H9 (cell line): ENCODE measurements around the gene ZNF839. TPM values are rescaled to one million over a fixed set of nuclear protein-coding genes. Genes with fewer than 3 reads are reported as not detected.

ENCODE experiments used
- DNase-seq: peaks from one replicate; pipeline ENCODE4 v3.0.0-alpha.2; 2017
- H2AFZ ChIP-seq: one replicate; pipeline ENCODE4 v1.6.1; 2013; ENCODE audit warnings: mild to moderate bottlenecking, low read length, control low read depth, moderate library complexity
- H2AK5ac ChIP-seq: 2 replicates; pipeline ENCODE4 v1.6.1; 2013; ENCODE audit warnings: low read length, control low read depth, mixed read lengths; ENCODE audit not compliant: insufficient read length
- H2BK120ac ChIP-seq: one replicate; pipeline ENCODE4 v1.6.1; 2013; ENCODE audit warnings: low read depth, mild to moderate bottlenecking, low read length, control low read depth, inconsistent platforms; ENCODE audit not compliant: poor library complexity, severe bottlenecking
- H2BK12ac ChIP-seq: 2 replicates; pipeline ENCODE4 v1.6.1; 2013; ENCODE audit warnings: low read length, control low read depth, mixed read lengths, low read depth; ENCODE audit not compliant: insufficient read length
- H2BK15ac ChIP-seq: 2 replicates; pipeline ENCODE4 v1.6.1; 2013; ENCODE audit warnings: low read depth, low read length, control low read depth
- H2BK20ac ChIP-seq: one replicate; pipeline ENCODE4 v1.6.1; 2013; ENCODE audit warnings: low read depth, mild to moderate bottlenecking, low read length, control low read depth, inconsistent platforms; ENCODE audit not compliant: poor library complexity, severe bottlenecking
- H2BK5ac ChIP-seq: 2 replicates; pipeline ENCODE4 v1.6.1; 2013; ENCODE audit warnings: low read length, control low read depth, mixed read lengths; ENCODE audit not compliant: insufficient read length
- H3K14ac ChIP-seq: 2 replicates; pipeline ENCODE4 v1.6.1; 2013; ENCODE audit warnings: low read length, control low read depth; ENCODE audit not compliant: insufficient read depth
- H3K18ac ChIP-seq: 2 replicates; pipeline ENCODE4 v1.6.1; 2013; ENCODE audit warnings: low read depth, mild to moderate bottlenecking, mixed read lengths, low read length, control low read depth; ENCODE audit not compliant: insufficient read length
- H3K23ac ChIP-seq: 2 replicates; pipeline ENCODE4 v1.6.1; 2013; ENCODE audit warnings: low read length, control low read depth, mixed read lengths, low read depth; ENCODE audit not compliant: insufficient read length
- H3K23me2 ChIP-seq: 2 replicates; pipeline ENCODE4 v1.6.1; 2013; ENCODE audit warnings: low read depth, mild to moderate bottlenecking, mixed read lengths, low read length, control low read depth; ENCODE audit not compliant: insufficient read length, poor library complexity, severe bottlenecking
- H3K27ac ChIP-seq: 2 replicates; pipeline ENCODE4 v1.5.1; 2013; ENCODE audit warnings: low read length, control low read depth, mixed read lengths, low read depth; ENCODE audit not compliant: insufficient read length
- H3K27me3 ChIP-seq: 2 replicates; pipeline ENCODE4 v1.6.1; 2013; ENCODE audit warnings: low read length, control low read depth, inconsistent platforms; ENCODE audit not compliant: insufficient read depth
- H3K4ac ChIP-seq: 2 replicates; pipeline ENCODE4 v1.6.1; 2013; ENCODE audit warnings: low read depth, mild to moderate bottlenecking, control low read depth, inconsistent platforms, low read length, moderate library complexity
- H3K4me1 ChIP-seq: 2 replicates; pipeline ENCODE4 v1.6.1; 2013; ENCODE audit warnings: low read length, control low read depth, inconsistent platforms; ENCODE audit not compliant: insufficient read depth
- H3K4me2 ChIP-seq: 2 replicates; pipeline ENCODE4 v1.6.1; 2013; ENCODE audit warnings: low read length, control low read depth, mixed read lengths; ENCODE audit not compliant: insufficient read length, insufficient read depth
- H3K56ac ChIP-seq: 2 replicates; pipeline ENCODE4 v1.6.1; 2013; ENCODE audit warnings: low read depth, mild to moderate bottlenecking, mixed read lengths, low read length, control low read depth; ENCODE audit not compliant: insufficient read length
- H3K79me1 ChIP-seq: 2 replicates; pipeline ENCODE4 v1.6.1; 2013; ENCODE audit warnings: low read depth, mild to moderate bottlenecking, moderate library complexity, low read length, control low read depth, inconsistent platforms; ENCODE audit not compliant: insufficient read depth, poor library complexity, severe bottlenecking
- H3K79me2 ChIP-seq: 2 replicates; pipeline ENCODE4 v1.6.1; 2013; ENCODE audit warnings: low read length, control low read depth, inconsistent platforms; ENCODE audit not compliant: insufficient read depth
- H3K9ac ChIP-seq: 2 replicates; pipeline ENCODE4 v1.6.1; 2013; ENCODE audit warnings: low read length, control low read depth, mixed read lengths; ENCODE audit not compliant: insufficient read length; ENCODE audit errors: extremely low read depth
- H3K9me3 ChIP-seq: one replicate; pipeline ENCODE4 v1.6.1; 2013; ENCODE audit warnings: low read depth, low read length, inconsistent platforms; ENCODE audit not compliant: control insufficient read depth
- H3T11ph ChIP-seq: one replicate; pipeline ENCODE4 v1.6.1; 2013; ENCODE audit warnings: mild to moderate bottlenecking, low read length, control low read depth, inconsistent platforms
- H4K20me1 ChIP-seq: one replicate; pipeline ENCODE4 v1.6.1; 2013; ENCODE audit not compliant: control insufficient read depth, insufficient read length, insufficient read depth
- H4K5ac ChIP-seq: 2 replicates; pipeline ENCODE4 v1.6.1; 2013; ENCODE audit warnings: low read depth, mild to moderate bottlenecking, mixed read lengths, low read length, control low read depth; ENCODE audit not compliant: insufficient read length
- H4K8ac ChIP-seq: replicated peaks from 2 replicates; pipeline ENCODE4 v1.6.1; 2013; ENCODE audit warnings: low read length, control low read depth, mixed read lengths, low read depth; ENCODE audit not compliant: insufficient read length
- H4K91ac ChIP-seq: 2 replicates; pipeline ENCODE4 v1.6.1; 2013; ENCODE audit warnings: low read depth, mild to moderate bottlenecking, moderate library complexity, mixed read lengths, low read length, control low read depth; ENCODE audit not compliant: insufficient read length
- H3K27ac Mint-ChIP-seq, 3 experiments: 2 replicates in 2 of 3; 3 replicates in 1 of 3; pipeline ENCODE4 v1.8.0; 2020 to 2021; ENCODE audit warnings: mixed read lengths in 3 of 3, mild to moderate bottlenecking in 1 of 3, moderate library complexity in 1 of 3
- H3K27me3 Mint-ChIP-seq: 2 replicates; pipeline ENCODE4 v1.8.0; 2021; ENCODE audit warnings: low read depth, mild to moderate bottlenecking, moderate library complexity, mixed read lengths
- H3K36me3 Mint-ChIP-seq, 3 experiments: 2 replicates in 2 of 3; 3 replicates in 1 of 3; pipeline ENCODE4 v1.8.0; 2020 to 2021; ENCODE audit warnings: low read depth in 3 of 3, mixed read lengths in 3 of 3; ENCODE audit not compliant: insufficient read depth in 1 of 3
- H3K4me1 Mint-ChIP-seq, 2 experiments: 2 replicates each; pipeline ENCODE4 v1.8.0; 2020; ENCODE audit warnings: mixed read lengths in 2 of 2
- H3K4me3 Mint-ChIP-seq, 2 experiments: 2 replicates in 1 of 2; 3 replicates in 1 of 2; pipeline ENCODE4 v1.8.0; 2020 to 2021; ENCODE audit warnings: mild to moderate bottlenecking in 2 of 2, mixed read lengths in 2 of 2, moderate library complexity in 1 of 2
- H3K9me3 Mint-ChIP-seq, 2 experiments: 2 replicates in 1 of 2; 3 replicates in 1 of 2; pipeline ENCODE4 v1.8.0; 2020; ENCODE audit warnings: mild to moderate bottlenecking in 2 of 2, mixed read lengths in 2 of 2, moderate library complexity in 1 of 2
- WGBS: extraction: QIAGEN DNeasy Blood & Tissue Kit; methylation state at CpG from one replicate; pipeline ENCODE4 v1.1.7; 2013; ENCODE audit warnings: missing lambda C conversion rate, low lambda C conversion rate, mixed read lengths; ENCODE audit not compliant: insufficient read length; ENCODE audit errors: extremely low coverage; 5-methylcytosine and 5-hydroxymethylcytosine counted together
- total RNA-seq: library from RNA; stranded (reverse); gene quantifications from 2 replicates; pipeline ENCODE4 v1.2.1, GENCODE V29; 2021
- TF ChIP-seq, protein P1 (sequence below): fragments of 200-600 bp; sonication (generic); conservative IDR thresholded peaks from 3 replicates; pipeline ENCODE4 v1.8.0; 2021; ENCODE audit warnings: antibody characterized with exemption, mild to moderate bottlenecking

The ZNF839 gene
- total RNA-seq, 1 experiment from 2014 or later: 9.4 TPM

DNA sequence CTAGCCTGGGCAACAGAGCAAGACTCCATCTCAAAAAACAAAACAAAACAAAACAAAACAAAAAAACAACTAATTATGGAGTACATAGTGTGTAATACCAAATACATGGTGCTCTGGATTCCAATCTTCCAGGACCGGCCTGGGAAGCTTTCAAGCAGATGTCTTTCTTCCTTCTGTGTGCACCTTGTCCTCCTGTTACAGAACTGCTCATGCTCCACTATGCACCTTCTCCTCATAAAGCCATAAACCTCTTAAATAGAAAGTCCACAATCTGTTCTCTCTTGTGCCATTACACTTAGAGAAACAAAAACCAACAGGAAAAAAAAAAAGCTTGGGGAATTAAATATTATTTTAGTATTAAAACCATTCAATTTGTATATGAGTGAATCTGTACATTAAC lies 27.1 kb upstream of the ZNF839 start:
- DNase-seq: no peak
- Histone ChIP-seq H2AK5ac (no peak overlapping the region), H2BK15ac (no peak overlapping the region), H2BK5ac (no peak overlapping the region), H2AFZ (no peak overlapping the region), H3K23ac (no peak overlapping the region), H3K27me3 (no peaks in the 10 kb centered on the region), H3K9ac (no peak overlapping the region), H3K9me3 (no peaks in the 10 kb centered on the region), H2BK20ac (no peak overlapping the region), H3K79me1 (no peaks in the 10 kb centered on the region), H4K5ac (no peak overlapping the region), H2BK12ac (no peak overlapping the region), H3K4me2 (no peak overlapping the region), H3K4me1 (no peaks in the 10 kb centered on the region), H3K14ac (no peak overlapping the region), H3K56ac (no peak overlapping the region), H3K79me2 (no peaks in the 10 kb centered on the region), H4K91ac (no peak overlapping the region), H4K8ac (no peak overlapping the region), H3K27ac (no peak overlapping the region), H4K20me1 (no peaks in the 10 kb centered on the region), H3K23me2 (no peaks in the 10 kb centered on the region), H3K18ac (no peak overlapping the region), H3K4ac (no peak overlapping the region), H2BK120ac (no peak overlapping the region), H3T11ph (no peak overlapping the region)
- peaks cover 2 to 3% of the 10 kb centered on the region in 2 experiments; a peak in 2 of 5 replicates for H3K9me3 Mint-ChIP-seq
- TF ChIP-seq, protein P1, sequence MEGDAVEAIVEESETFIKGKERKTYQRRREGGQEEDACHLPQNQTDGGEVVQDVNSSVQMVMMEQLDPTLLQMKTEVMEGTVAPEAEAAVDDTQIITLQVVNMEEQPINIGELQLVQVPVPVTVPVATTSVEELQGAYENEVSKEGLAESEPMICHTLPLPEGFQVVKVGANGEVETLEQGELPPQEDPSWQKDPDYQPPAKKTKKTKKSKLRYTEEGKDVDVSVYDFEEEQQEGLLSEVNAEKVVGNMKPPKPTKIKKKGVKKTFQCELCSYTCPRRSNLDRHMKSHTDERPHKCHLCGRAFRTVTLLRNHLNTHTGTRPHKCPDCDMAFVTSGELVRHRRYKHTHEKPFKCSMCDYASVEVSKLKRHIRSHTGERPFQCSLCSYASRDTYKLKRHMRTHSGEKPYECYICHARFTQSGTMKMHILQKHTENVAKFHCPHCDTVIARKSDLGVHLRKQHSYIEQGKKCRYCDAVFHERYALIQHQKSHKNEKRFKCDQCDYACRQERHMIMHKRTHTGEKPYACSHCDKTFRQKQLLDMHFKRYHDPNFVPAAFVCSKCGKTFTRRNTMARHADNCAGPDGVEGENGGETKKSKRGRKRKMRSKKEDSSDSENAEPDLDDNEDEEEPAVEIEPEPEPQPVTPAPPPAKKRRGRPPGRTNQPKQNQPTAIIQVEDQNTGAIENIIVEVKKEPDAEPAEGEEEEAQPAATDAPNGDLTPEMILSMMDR: no peak
- no peaks in the 10 kb centered on the region for H3K27me3 Mint-ChIP-seq
- WGBS: no CpG with 5 or more reads among the region's 1 CpG
- no peaks in the 10 kb centered on the region for H3K36me3 Mint-ChIP-seq
- no peaks in the 10 kb centered on the region; a peak in 1 of 4 replicates for H3K4me1 Mint-ChIP-seq
- H3K4me3 Mint-ChIP-seq: no peak overlapping the region
- H3K27ac Mint-ChIP-seq: no peak overlapping the region
